Endodermal cell (in vitro differentiated cells): ENCODE measurements around the gene PTPRM. TPM values are rescaled to one million over a fixed set of nuclear protein-coding genes. Genes with fewer than 3 reads are reported as not detected.

Experiments
- DNase-seq: peaks from one replicate; pipeline ENCODE4 v3.0.0-alpha.2; 2017
- H3K27ac ChIP-seq: 2 replicates; pipeline ENCODE4 v1.5.1; 2013; ENCODE audit warnings: mild to moderate bottlenecking, low read depth, low read length, moderate library complexity
- H3K27me3 ChIP-seq: 2 replicates; pipeline ENCODE4 v1.6.1; 2013; ENCODE audit warnings: mild to moderate bottlenecking, low read length, moderate library complexity; ENCODE audit not compliant: insufficient read depth, control insufficient read depth, poor library complexity, severe bottlenecking
- H3K36me3 ChIP-seq: 2 replicates; pipeline ENCODE4 v1.7.0; 2013; ENCODE audit warnings: mild to moderate bottlenecking, low read length, moderate library complexity; ENCODE audit not compliant: control insufficient read depth, insufficient read depth
- H3K4me1 ChIP-seq: one replicate; pipeline ENCODE4 v1.7.0; 2013; ENCODE audit warnings: low read length; ENCODE audit not compliant: control insufficient read depth, insufficient read depth
- H3K4me3 ChIP-seq: 2 replicates; pipeline ENCODE4 v1.5.1; 2013; ENCODE audit warnings: mild to moderate bottlenecking, low read length, moderate library complexity
- H3K9ac ChIP-seq: 2 replicates; pipeline ENCODE4 v1.6.1; 2013; ENCODE audit warnings: mild to moderate bottlenecking, low read length, moderate library complexity; ENCODE audit not compliant: poor library complexity, severe bottlenecking; ENCODE audit errors: extremely low read depth
- H3K9me3 ChIP-seq: 2 replicates; pipeline ENCODE4 v1.6.1; 2013; ENCODE audit warnings: mild to moderate bottlenecking, low read length, moderate library complexity; ENCODE audit not compliant: control insufficient read depth
- H3K27ac Mint-ChIP-seq: 2 replicates; pipeline ENCODE4 v1.8.0; 2020; ENCODE audit warnings: mixed read lengths
- H3K27me3 Mint-ChIP-seq: 2 replicates; pipeline ENCODE4 v1.8.0; 2021; ENCODE audit warnings: mild to moderate bottlenecking, mixed read lengths; ENCODE audit not compliant: insufficient read depth
- H3K36me3 Mint-ChIP-seq: 2 replicates; pipeline ENCODE4 v1.8.0; 2020; ENCODE audit warnings: low read depth, mixed read lengths
- H3K4me1 Mint-ChIP-seq: 2 replicates; pipeline ENCODE4 v1.8.0; 2020; ENCODE audit warnings: mixed read lengths
- H3K4me3 Mint-ChIP-seq: 2 replicates; pipeline ENCODE4 v1.8.0; 2020; ENCODE audit warnings: mild to moderate bottlenecking, moderate library complexity, mixed read lengths
- H3K9me3 Mint-ChIP-seq: 2 replicates; pipeline ENCODE4 v1.8.0; 2020; ENCODE audit warnings: mild to moderate bottlenecking, mixed read lengths
- CTCF ChIP-seq: fragments of 200-600 bp; sonication (generic); conservative IDR thresholded peaks from 2 replicates; pipeline ENCODE4 v1.5.0; 2021; ENCODE audit warnings: antibody characterized with exemption, mild to moderate bottlenecking
- WGBS, 2 experiments: methylation state at CpG; one replicate each; pipeline versions ENCODE4 v1.1.5 to v1.1.7; 2013; ENCODE audit warnings: missing lambda C conversion rate in 2 of 2, mixed read lengths in 1 of 2; ENCODE audit not compliant: insufficient coverage in 1 of 2, insufficient read length in 1 of 2; 5-methylcytosine and 5-hydroxymethylcytosine counted together
- total RNA-seq, 2 donors: library from RNA; stranded (reverse); fragmentation: NEBNext Ultra II Directional in 1 of 2; extraction: Animal tissue kit (Norgen Biotek cat#: 25700) in 1 of 2; gene quantifications; 2 replicates in 1 of 2; 3 replicates in 1 of 2; pipeline ENCODE4 v1.2.1, GENCODE V29; 2021

PTPRM gene
- total RNA-seq, 2 donors from 2014 or later, result 47.2 to 57.6 TPM

- Histone ChIP-seq H3K9me3 (peaks cover 18% of the 10 kb centered on the region), H3K27me3 (no peaks in the 10 kb centered on the region), H3K4me1 (no peaks in the 10 kb centered on the region), H3K27ac (no peak overlapping the region), H3K4me3 (no peak overlapping the region), H3K36me3 (peaks cover 26% of the 10 kb centered on the region), H3K9ac (no peak overlapping the region)
- H3K4me1 Mint-ChIP-seq, result no peaks in the 10 kb centered on the region
- no peak for TF ChIP-seq CTCF
- H3K4me3 Mint-ChIP-seq, result no peak overlapping the region
- peaks cover 29% of the 10 kb centered on the region for H3K9me3 Mint-ChIP-seq
- H3K36me3 Mint-ChIP-seq, result peaks cover 51% of the 10 kb centered on the region
- DNase-seq, result no peak
- WGBS, 2 experiments, result 98% methylated on average over 3 of the region's 3 CpGs; no CpG with 5 or more reads in 1 of the 2 experiments
- no peak overlapping the region for H3K27ac Mint-ChIP-seq
- H3K27me3 Mint-ChIP-seq, result no peaks in the 10 kb centered on the region
These were observed 842.0 kb downstream of the PTPRM start for GRCh38 chr18:8409151-8409550.

- TF ChIP-seq CTCF, result no peak
- no peaks in the 10 kb centered on the region for H3K4me1 ChIP-seq
- no peak overlapping the region for H3K4me3 ChIP-seq
- peaks cover 29% of the 10 kb centered on the region for H3K9me3 Mint-ChIP-seq
- no peak overlapping the region for H3K27ac Mint-ChIP-seq
- H3K9ac ChIP-seq, result no peak overlapping the region
- H3K27me3 Mint-ChIP-seq, result peaks cover 4% of the 10 kb centered on the region
- peaks cover 17% of the 10 kb centered on the region for H3K36me3 ChIP-seq
- H3K27me3 ChIP-seq, result no peaks in the 10 kb centered on the region
- H3K4me1 Mint-ChIP-seq, result peaks cover 9% of the 10 kb centered on the region
- no peak for DNase-seq
- H3K36me3 Mint-ChIP-seq, result peaks cover 36% of the 10 kb centered on the region
- H3K4me3 Mint-ChIP-seq, result no peak overlapping the region
- H3K9me3 ChIP-seq, result peaks cover 18% of the 10 kb centered on the region
- H3K27ac ChIP-seq, result no peak overlapping the region
These were observed 844.4 kb downstream of the PTPRM start for GRCh38 chr18:8411492-8411891.

GRCh38 chr18:8412117-8412516 is 845.0 kb downstream of the PTPRM start:
- no peak overlapping the region for H3K27ac Mint-ChIP-seq
- WGBS, 2 experiments, result 93% methylated on average over 8 of the region's 8 CpGs; no CpG with 5 or more reads in 1 of the 2 experiments
- H3K36me3 Mint-ChIP-seq, result peaks cover 32% of the 10 kb centered on the region
- H3K9me3 ChIP-seq, result peaks cover 18% of the 10 kb centered on the region
- no peak overlapping the region for H3K4me3 Mint-ChIP-seq
- H3K4me1 ChIP-seq, result no peaks in the 10 kb centered on the region
- TF ChIP-seq CTCF, result no peak
- no peak for DNase-seq
- H3K27me3 Mint-ChIP-seq, result peaks cover 8% of the 10 kb centered on the region
- no peak overlapping the region for H3K27ac ChIP-seq
- H3K4me3 ChIP-seq, result no peak overlapping the region
- H3K27me3 ChIP-seq, result no peaks in the 10 kb centered on the region
- H3K4me1 Mint-ChIP-seq, result peaks cover 9% of the 10 kb centered on the region
- H3K9ac ChIP-seq, result no peak overlapping the region
- H3K36me3 ChIP-seq, result peaks cover 12% of the 10 kb centered on the region
- peaks cover 29% of the 10 kb centered on the region for H3K9me3 Mint-ChIP-seq
